Measurements from ENCODE around the gene KRT20. TPM values are rescaled to one million over a fixed set of nuclear protein-coding genes. Genes with fewer than 3 reads are reported as not detected.

Gene KRT20
- total and polyA plus RNA-seq, 4 donors: 3.9 to 193 TPM; not detected in 2

DNA sequence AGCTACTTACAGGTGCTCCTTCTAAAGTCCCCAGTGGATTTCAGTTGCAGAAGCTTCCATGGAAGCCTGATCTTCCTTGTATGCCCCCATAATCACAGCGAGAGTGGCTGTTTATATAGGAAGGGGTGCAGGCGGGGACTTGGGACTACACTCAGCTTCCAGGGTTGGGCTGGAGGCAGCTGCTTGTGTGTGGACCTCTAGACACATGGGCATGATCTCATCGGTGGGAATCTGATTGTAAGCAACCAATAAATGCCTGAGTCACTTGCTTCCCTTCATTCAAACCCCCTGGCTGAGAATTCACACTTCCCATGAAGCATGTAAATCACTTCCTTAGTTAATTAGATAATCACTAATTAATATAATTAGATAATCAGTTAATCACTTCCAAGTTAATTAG is 1.0 kb upstream of the KRT20 start:
- intact Hi-C loops (cut with DNase I): no loop called here

DNA sequence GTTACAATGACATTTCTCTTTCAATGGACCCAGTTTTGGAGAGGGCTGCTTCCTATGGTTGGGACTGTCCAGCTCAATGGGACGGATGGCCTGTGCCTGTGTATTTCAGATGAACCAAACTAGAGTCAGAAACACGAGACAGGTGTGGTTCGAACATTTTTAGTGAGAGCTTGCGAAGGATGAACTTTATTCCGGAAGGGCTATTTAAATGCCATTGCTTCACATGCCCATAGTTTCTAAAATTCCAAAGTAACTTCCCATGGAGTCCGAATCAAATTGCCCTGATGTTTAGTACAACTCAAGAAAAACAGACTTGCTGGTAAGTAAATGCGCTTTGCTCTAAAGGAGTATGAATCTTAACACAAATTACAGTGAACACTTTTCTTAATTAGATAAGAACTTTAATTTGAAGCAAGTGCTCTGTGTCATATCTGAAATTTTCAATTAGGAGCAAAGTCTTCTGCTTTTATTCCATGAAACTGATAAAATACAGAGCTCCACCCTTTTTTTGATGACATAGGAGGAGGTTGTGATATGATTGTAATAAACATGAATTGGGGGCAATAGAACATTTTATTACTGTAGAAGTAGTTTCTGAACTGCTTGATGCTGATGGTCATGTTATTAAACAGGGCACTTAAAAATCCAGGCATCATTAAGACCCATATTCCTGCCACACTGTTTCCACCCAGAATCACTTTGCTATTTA is 1.3 kb downstream of the KRT20 start:
- intact Hi-C loops (cut with DNase I): no loop called here
- H3K4me3 ChIP-seq (ENCODE audit: low read length in 2 of 2): no peak overlapping the region
- H3K27ac ChIP-seq (ENCODE audit: low read depth in 1 of 2, low read length in 2 of 2): no peak overlapping the region
- no peak for ATAC-seq (ENCODE audit: low FRiP score)
- WGBS, 2 donors: 87 to 91% methylated on average over 7 of the region's 7 CpGs
- no peaks in the 10 kb centered on the region for H3K4me1 ChIP-seq (ENCODE audit: control insufficient read depth in 1 of 2, insufficient read depth in 2 of 2, low read length in 2 of 2)
- no peaks in the 10 kb centered on the region for H3K27me3 ChIP-seq (ENCODE audit: control insufficient read depth in 1 of 2, insufficient read depth in 2 of 2, low read length in 1 of 2)
- no peaks in the 10 kb centered on the region for H3K9me3 ChIP-seq (ENCODE audit: control insufficient read depth, low read length)
- DNase-seq: no peak
- H3K36me3 ChIP-seq (ENCODE audit: control insufficient read depth in 1 of 2, insufficient read depth in 2 of 2, low read length in 1 of 2): no peaks in the 10 kb centered on the region

More for the DNA sequence above, 1.0 kb upstream of the KRT20 start:
- ATAC-seq (ENCODE audit: low FRiP score) (no peak), DNase-seq (no peak)
- H3K27me3 ChIP-seq (ENCODE audit: control insufficient read depth in 1 of 2, insufficient read depth in 2 of 2, low read length in 1 of 2): no peaks in the 10 kb centered on the region
- WGBS, 2 donors: 56 to 66% methylated on average over 3 of the region's 3 CpGs
- no peaks in the 10 kb centered on the region for H3K4me1 ChIP-seq (ENCODE audit: control insufficient read depth in 1 of 2, insufficient read depth in 2 of 2, low read length in 2 of 2)
- H3K4me3 ChIP-seq (ENCODE audit: low read length in 2 of 2): no peak overlapping the region
- no peak overlapping the region for H3K27ac ChIP-seq (ENCODE audit: low read depth in 1 of 2, low read length in 2 of 2)
- no peaks in the 10 kb centered on the region for H3K9me3 ChIP-seq (ENCODE audit: control insufficient read depth, low read length)
- H3K36me3 ChIP-seq (ENCODE audit: control insufficient read depth in 1 of 2, insufficient read depth in 2 of 2, low read length in 1 of 2): no peaks in the 10 kb centered on the region

DNA sequence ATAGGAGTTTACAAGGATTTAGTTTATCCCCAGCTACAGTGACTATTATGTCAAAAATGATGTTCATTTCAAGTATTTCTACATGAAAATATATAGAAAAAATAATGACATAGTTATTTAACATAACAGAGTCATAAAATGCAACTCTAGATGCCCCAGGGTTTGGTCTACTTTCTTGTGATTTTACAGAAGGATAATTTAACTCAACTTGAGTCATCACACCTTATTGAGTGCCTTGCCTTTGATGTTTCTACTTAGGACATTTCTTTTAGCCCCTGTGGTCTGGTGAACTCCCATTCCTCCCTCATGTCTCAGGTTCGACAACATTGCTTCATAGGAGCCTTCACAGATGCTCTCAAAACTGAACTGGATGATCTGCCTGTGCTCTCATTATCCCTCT is 2.0 kb downstream of the KRT20 start:
- H3K27ac ChIP-seq (ENCODE audit: low read depth in 1 of 2, low read length in 2 of 2): no peak overlapping the region
- no peaks in the 10 kb centered on the region for H3K4me1 ChIP-seq (ENCODE audit: control insufficient read depth in 1 of 2, insufficient read depth in 2 of 2, low read length in 2 of 2)
- no peak for ATAC-seq (ENCODE audit: low FRiP score)
- intact Hi-C loops (cut with DNase I): no loop called here
- no peak for DNase-seq
- no peaks in the 10 kb centered on the region for H3K9me3 ChIP-seq (ENCODE audit: control insufficient read depth, low read length)
- 78 to 90% methylated on average over 1 of the region's 1 CpG for WGBS, 2 donors
- no peak overlapping the region for H3K4me3 ChIP-seq (ENCODE audit: low read length in 2 of 2)
- no peaks in the 10 kb centered on the region for H3K27me3 ChIP-seq (ENCODE audit: control insufficient read depth in 1 of 2, insufficient read depth in 2 of 2, low read length in 1 of 2)
- no peaks in the 10 kb centered on the region for H3K36me3 ChIP-seq (ENCODE audit: control insufficient read depth in 1 of 2, insufficient read depth in 2 of 2, low read length in 1 of 2)

DNA sequence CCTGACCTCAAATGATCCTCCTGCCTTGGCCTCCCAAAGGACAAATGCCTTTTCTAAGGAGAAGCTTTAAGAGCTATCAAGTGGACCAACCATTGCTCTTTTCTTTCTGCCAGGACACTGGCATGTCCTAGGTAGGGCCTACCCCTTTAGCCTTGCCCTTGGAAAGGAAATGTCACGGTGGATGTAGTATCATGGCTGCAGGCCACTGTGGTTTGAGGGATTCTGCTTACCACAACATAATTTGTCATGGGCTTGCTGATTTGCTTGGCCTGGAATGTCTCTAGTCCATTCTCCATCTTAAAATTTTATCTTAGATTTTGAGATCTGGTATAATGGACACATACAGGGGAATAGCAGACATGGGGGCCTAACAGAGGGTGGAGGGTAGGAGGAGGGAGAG is 6.0 kb downstream of the KRT20 start:
- H3K4me1 ChIP-seq (ENCODE audit: control insufficient read depth in 1 of 2, insufficient read depth in 2 of 2, low read length in 2 of 2): no peaks in the 10 kb centered on the region
- H3K36me3 ChIP-seq (ENCODE audit: control insufficient read depth in 1 of 2, insufficient read depth in 2 of 2, low read length in 1 of 2): no peaks in the 10 kb centered on the region
- H3K4me3 ChIP-seq (ENCODE audit: low read length in 2 of 2): no peak overlapping the region
- no peaks in the 10 kb centered on the region for H3K27me3 ChIP-seq (ENCODE audit: control insufficient read depth in 1 of 2, insufficient read depth in 2 of 2, low read length in 1 of 2)
- H3K27ac ChIP-seq (ENCODE audit: low read depth in 1 of 2, low read length in 2 of 2): no peak overlapping the region
- no peaks in the 10 kb centered on the region for H3K9me3 ChIP-seq (ENCODE audit: control insufficient read depth, low read length)
- WGBS, 2 donors: 85 to 87% methylated on average over 1 of the region's 1 CpG
- ATAC-seq (ENCODE audit: low FRiP score) (no peak), DNase-seq (no peak)
- intact Hi-C loops (cut with DNase I): no loop called here

DNA sequence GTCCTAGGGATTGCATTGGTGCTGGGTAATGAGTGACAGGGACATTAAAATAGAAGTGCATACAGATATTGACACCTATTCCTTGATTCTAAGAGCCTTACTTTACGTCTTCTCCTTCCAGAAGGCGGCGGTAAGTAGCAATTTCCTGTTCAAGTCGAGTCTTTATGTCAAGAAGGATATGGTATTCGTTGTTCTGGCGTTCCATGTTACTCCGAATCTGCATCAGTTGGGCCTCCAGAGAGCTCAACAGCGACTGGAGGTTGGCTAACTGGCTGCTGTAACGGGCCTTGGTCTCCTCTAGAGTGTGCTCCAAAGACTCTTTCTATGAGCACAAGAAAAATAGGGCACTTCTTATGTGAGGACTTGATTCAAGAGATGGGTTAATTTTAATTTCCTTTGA is 7.0 kb downstream of the KRT20 start:
- H3K4me3 ChIP-seq (ENCODE audit: low read length in 2 of 2): no peak overlapping the region
- no peaks in the 10 kb centered on the region for H3K4me1 ChIP-seq (ENCODE audit: control insufficient read depth in 1 of 2, insufficient read depth in 2 of 2, low read length in 2 of 2)
- 89 to 91% methylated on average over 9 of the region's 9 CpGs for WGBS, 2 donors
- ATAC-seq (ENCODE audit: low FRiP score): no peak
- no peaks in the 10 kb centered on the region for H3K36me3 ChIP-seq (ENCODE audit: control insufficient read depth in 1 of 2, insufficient read depth in 2 of 2, low read length in 1 of 2)
- H3K9me3 ChIP-seq (ENCODE audit: control insufficient read depth, low read length): no peaks in the 10 kb centered on the region
- no peak for DNase-seq
- intact Hi-C loops (cut with DNase I): no loop called here
- H3K27ac ChIP-seq (ENCODE audit: low read depth in 1 of 2, low read length in 2 of 2): no peak overlapping the region
- no peaks in the 10 kb centered on the region for H3K27me3 ChIP-seq (ENCODE audit: control insufficient read depth in 1 of 2, insufficient read depth in 2 of 2, low read length in 1 of 2)

DNA sequence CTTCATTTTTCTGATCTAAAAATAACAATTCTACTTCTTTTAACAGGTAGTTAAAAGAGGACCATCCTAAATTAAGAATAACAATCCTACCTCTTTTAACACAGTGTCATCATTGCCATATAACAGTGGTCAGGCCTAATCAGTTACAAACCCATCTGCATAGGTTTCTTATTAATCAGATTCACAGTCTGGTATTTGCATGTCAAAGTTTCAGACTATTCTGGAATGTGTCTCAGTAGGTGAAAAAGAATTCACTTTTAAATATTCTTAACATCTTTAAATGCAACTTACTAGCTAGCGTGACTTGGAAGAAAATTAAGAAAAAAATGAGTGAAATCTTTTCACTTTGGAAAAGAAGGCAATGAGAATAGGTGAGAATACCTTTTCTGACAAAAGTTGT is 11.2 kb downstream of the KRT20 start:
- 52 to 96% methylated on average over 1 of the region's 1 CpG for WGBS, 2 donors
- H3K27ac ChIP-seq (ENCODE audit: low read depth in 1 of 2, low read length in 2 of 2): no peak overlapping the region
- intact Hi-C loops (cut with DNase I): no loop called here
- no peaks in the 10 kb centered on the region for H3K36me3 ChIP-seq (ENCODE audit: control insufficient read depth in 1 of 2, insufficient read depth in 2 of 2, low read length in 1 of 2)
- H3K4me3 ChIP-seq (ENCODE audit: low read length in 2 of 2): no peak overlapping the region
- ATAC-seq (ENCODE audit: low FRiP score) (no peak), DNase-seq (no peak)
- H3K27me3 ChIP-seq (ENCODE audit: control insufficient read depth in 1 of 2, insufficient read depth in 2 of 2, low read length in 1 of 2): no peaks in the 10 kb centered on the region
- H3K4me1 ChIP-seq (ENCODE audit: control insufficient read depth in 1 of 2, insufficient read depth in 2 of 2, low read length in 2 of 2): no peaks in the 10 kb centered on the region
- H3K9me3 ChIP-seq (ENCODE audit: control insufficient read depth, low read length): no peaks in the 10 kb centered on the region

DNA sequence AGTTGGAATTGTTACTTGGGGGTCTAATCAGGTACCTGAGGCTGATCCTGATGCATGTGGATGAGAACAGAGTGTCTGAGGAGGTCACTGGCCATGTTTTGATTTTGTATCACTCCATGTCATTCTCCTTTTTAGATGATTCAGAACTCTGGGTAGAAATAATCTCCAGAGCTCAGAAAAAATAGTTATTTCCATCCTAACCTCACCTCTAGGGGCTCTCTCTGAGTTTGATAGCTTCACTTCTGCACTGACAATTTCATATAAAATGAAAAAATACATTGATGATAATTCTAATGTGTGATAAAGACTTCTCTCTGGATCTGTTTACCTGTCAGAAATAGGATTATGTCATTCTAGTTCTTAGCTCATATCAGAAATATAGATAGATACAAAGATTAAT is 11.8 kb downstream of the KRT20 start:
- DNase-seq (no peak), ATAC-seq (ENCODE audit: low FRiP score) (no peak)
- H3K4me3 ChIP-seq (ENCODE audit: low read length in 2 of 2): no peak overlapping the region
- no peaks in the 10 kb centered on the region for H3K36me3 ChIP-seq (ENCODE audit: control insufficient read depth in 1 of 2, insufficient read depth in 2 of 2, low read length in 1 of 2)
- no peaks in the 10 kb centered on the region for H3K27me3 ChIP-seq (ENCODE audit: control insufficient read depth in 1 of 2, insufficient read depth in 2 of 2, low read length in 1 of 2)
- no peaks in the 10 kb centered on the region for H3K4me1 ChIP-seq (ENCODE audit: control insufficient read depth in 1 of 2, insufficient read depth in 2 of 2, low read length in 2 of 2)
- no peak overlapping the region for H3K27ac ChIP-seq (ENCODE audit: low read depth in 1 of 2, low read length in 2 of 2)
- intact Hi-C loops (cut with DNase I): no loop called here
- H3K9me3 ChIP-seq (ENCODE audit: control insufficient read depth, low read length): no peaks in the 10 kb centered on the region

DNA sequence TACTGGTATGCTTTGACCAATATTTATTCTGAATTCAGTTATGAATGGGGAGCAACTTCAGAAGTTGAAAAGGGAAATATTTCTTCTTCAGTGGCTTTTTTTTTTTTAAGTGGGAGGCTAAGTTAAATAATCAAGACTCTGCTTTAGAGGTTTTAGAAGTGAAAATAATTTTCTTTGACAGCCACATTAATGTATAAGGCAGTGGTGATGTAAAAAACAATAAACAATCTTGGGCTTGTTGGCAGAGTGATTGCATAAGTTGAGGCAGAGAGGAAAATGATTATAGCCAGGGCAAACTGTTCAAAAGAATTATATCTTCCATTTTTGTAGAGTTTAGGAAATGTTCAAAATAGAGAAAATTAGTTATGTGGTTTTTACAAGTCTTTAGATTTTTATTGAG is 12.6 kb downstream of the KRT20 start:
- DNase-seq (no peak), ATAC-seq (ENCODE audit: low FRiP score) (no peak)
- no peaks in the 10 kb centered on the region for H3K27me3 ChIP-seq (ENCODE audit: control insufficient read depth in 1 of 2, insufficient read depth in 2 of 2, low read length in 1 of 2)
- H3K36me3 ChIP-seq (ENCODE audit: control insufficient read depth in 1 of 2, insufficient read depth in 2 of 2, low read length in 1 of 2): no peaks in the 10 kb centered on the region
- intact Hi-C loops (cut with DNase I): no loop called here
- H3K4me1 ChIP-seq (ENCODE audit: control insufficient read depth in 1 of 2, insufficient read depth in 2 of 2, low read length in 2 of 2): no peaks in the 10 kb centered on the region
- H3K27ac ChIP-seq (ENCODE audit: low read depth in 1 of 2, low read length in 2 of 2): no peak overlapping the region
- no peak overlapping the region for H3K4me3 ChIP-seq (ENCODE audit: low read length in 2 of 2)
- H3K9me3 ChIP-seq (ENCODE audit: control insufficient read depth, low read length): no peaks in the 10 kb centered on the region

DNA sequence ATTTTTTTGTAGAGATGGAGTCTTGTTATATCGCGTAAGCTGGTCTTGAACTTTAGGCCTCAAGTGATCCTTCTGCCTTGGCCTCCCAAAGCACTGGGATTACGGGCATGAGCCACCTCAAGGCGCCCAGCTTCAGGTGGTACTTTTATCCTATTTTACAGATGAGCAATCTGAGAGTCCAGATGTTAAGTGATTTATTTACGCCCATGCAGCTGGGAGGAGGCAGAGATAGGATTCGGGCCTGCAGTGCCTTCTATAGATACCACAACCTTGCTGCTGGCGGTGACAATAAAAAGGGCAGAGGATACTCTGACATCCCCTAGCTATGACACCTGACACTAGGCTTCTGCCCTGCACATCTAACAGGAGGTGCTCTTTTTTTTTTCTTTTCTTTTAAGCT is 13.7 kb downstream of the KRT20 start:
- no peaks in the 10 kb centered on the region for H3K36me3 ChIP-seq (ENCODE audit: control insufficient read depth in 1 of 2, insufficient read depth in 2 of 2, low read length in 1 of 2)
- H3K9me3 ChIP-seq (ENCODE audit: control insufficient read depth, low read length): no peaks in the 10 kb centered on the region
- no peaks in the 10 kb centered on the region for H3K27me3 ChIP-seq (ENCODE audit: control insufficient read depth in 1 of 2, insufficient read depth in 2 of 2, low read length in 1 of 2)
- no peaks in the 10 kb centered on the region for H3K4me1 ChIP-seq (ENCODE audit: control insufficient read depth in 1 of 2, insufficient read depth in 2 of 2, low read length in 2 of 2)
- intact Hi-C loops (cut with DNase I): no loop called here
- DNase-seq (no peak), ATAC-seq (ENCODE audit: low FRiP score) (no peak)
- 91 to 95% methylated on average over 7 of the region's 7 CpGs for WGBS, 2 donors
- H3K27ac ChIP-seq (ENCODE audit: low read depth in 1 of 2, low read length in 2 of 2): no peak overlapping the region
- H3K4me3 ChIP-seq (ENCODE audit: low read length in 2 of 2): no peak overlapping the region
